ENCODE measurements around the gene SPATS2L.
A peak's percentile ranks its signal among the peaks of the same experiment; 100 is the strongest.

SPATS2L gene

GRCh38 chr2:200380091-200380561 is 73.6 kb downstream of the SPATS2L start:
- DNase-seq = peak; percentile 98

- DNase-seq = peak; percentile 67
Observed at GRCh38 chr2:200380833-200381542, 74.5 kb downstream of the SPATS2L start.

GRCh38 chr2:200382874-200383273 is 76.4 kb downstream of the SPATS2L start:
- no peak for DNase-seq

- DNase-seq = peak; percentile 71
Observed at GRCh38 chr2:200383380-200384110, 77.1 kb downstream of the SPATS2L start.

- DNase-seq = no peak
Observed at GRCh38 chr2:200385063-200385635, 78.7 kb downstream of the SPATS2L start.

GRCh38 chr2:200393191-200393590 is 86.7 kb downstream of the SPATS2L start:
- no peak for DNase-seq

- DNase-seq = no peak
Observed at GRCh38 chr2:200394045-200394444, 87.6 kb downstream of the SPATS2L start.

- DNase-seq = peak; percentile 74
Observed at GRCh38 chr2:200396781-200397242, 90.3 kb downstream of the SPATS2L start.

- DNase-seq = no peak
Observed at GRCh38 chr2:200397785-200398184, 91.3 kb downstream of the SPATS2L start.

- no peak for DNase-seq
Observed at GRCh38 chr2:200399046-200399445, 92.6 kb downstream of the SPATS2L start.

GRCh38 chr2:200399636-200400035 is 93.1 kb downstream of the SPATS2L start:
- DNase-seq = no peak

GRCh38 chr2:200403814-200404213 is 97.3 kb downstream of the SPATS2L start:
- no peak for DNase-seq

- DNase-seq = no peak
Observed at GRCh38 chr2:200404615-200405014, 98.1 kb downstream of the SPATS2L start.

GRCh38 chr2:200405599-200406298 is 99.3 kb downstream of the SPATS2L start:
- DNase-seq = no peak

GRCh38 chr2:200406379-200406778 is 99.9 kb downstream of the SPATS2L start:
- no peak for DNase-seq

GRCh38 chr2:200408428-200409316 is 102.2 kb downstream of the SPATS2L start:
- DNase-seq = peak; percentile 89

GRCh38 chr2:200411831-200412230 is 105.3 kb downstream of the SPATS2L start:
- DNase-seq = peak; percentile 36

GRCh38 chr2:200414367-200414766 is 107.9 kb downstream of the SPATS2L start:
- DNase-seq = no peak

GRCh38 chr2:200415455-200415854 is 109.0 kb downstream of the SPATS2L start:
- DNase-seq = no peak

GRCh38 chr2:200416878-200417277 is 110.4 kb downstream of the SPATS2L start:
- DNase-seq = no peak

GRCh38 chr2:200417366-200417765 is 110.9 kb downstream of the SPATS2L start:
- no peak for DNase-seq

GRCh38 chr2:200418399-200418798 is 111.9 kb downstream of the SPATS2L start:
- no peak for DNase-seq
